Activated CD8-positive, alpha-beta memory T cell treated with anti-CD3 and anti-CD28 coated beads for 4 hours (primary cell): ENCODE results near the gene FCHSD2.
"Not testable (repeated sequence)": the region's sequence is repeated elsewhere in the genome, so short reads cannot be mapped to it uniquely, and the experiment has no call there.

Source experiments
- DNase-seq, 2 donors: peaks; one replicate each; pipeline ENCODE4 v3.0.0-alpha.2; 2020; ENCODE audit warnings: low read depth in 2 of 2

FCHSD2 gene

GRCh38 chr11:73061434-73061833 lies 80.7 kb downstream of the FCHSD2 start:
- not testable (repeated sequence) for DNase-seq

GRCh38 chr11:73059915-73060314 lies 82.2 kb downstream of the FCHSD2 start:
- DNase-seq = no peak

- no peak for DNase-seq
These were observed 83.0 kb downstream of the FCHSD2 start for GRCh38 chr11:73058989-73059674.

DNA sequence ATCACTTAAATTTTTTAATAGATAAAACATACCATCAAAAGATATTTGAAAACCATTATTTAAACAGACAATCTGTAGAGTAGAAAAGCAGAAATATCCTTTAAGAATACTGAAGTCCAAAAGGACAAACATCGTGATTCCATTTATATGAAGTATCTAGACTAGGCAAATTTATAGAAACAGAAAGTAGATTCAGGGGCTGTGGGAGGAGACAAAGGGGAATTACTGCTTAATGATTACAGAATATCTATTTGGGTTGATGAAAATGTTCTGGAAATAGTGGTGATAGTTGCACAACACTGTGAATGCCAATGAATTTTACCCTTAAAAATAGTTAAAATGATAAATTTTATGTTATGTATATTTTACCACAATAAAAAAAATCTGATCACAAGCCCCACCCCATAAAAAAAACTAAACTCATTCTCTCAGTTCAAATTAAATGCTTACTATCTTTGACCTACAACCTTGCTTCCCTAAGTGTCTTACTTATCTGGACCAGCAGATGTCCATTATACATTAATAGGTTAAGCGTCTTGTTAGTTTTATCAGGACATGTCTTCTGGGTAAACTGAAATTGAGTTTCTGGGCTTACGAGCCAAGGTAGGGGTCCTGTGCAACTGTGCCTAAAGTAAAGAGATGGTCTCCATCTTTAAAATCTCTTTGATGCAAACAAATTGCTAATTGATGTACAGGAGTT lies 86.3 kb downstream of the FCHSD2 start:
- no peak for DNase-seq

GRCh38 chr11:73055002-73055401 lies 87.1 kb downstream of the FCHSD2 start:
- no peak for DNase-seq

GRCh38 chr11:73053964-73054363 lies 88.2 kb downstream of the FCHSD2 start:
- DNase-seq = no peak

GRCh38 chr11:73048446-73048845 lies 93.7 kb downstream of the FCHSD2 start:
- DNase-seq = no peak

- DNase-seq = no peak
These were observed 94.2 kb downstream of the FCHSD2 start for GRCh38 chr11:73047773-73048371.

DNA sequence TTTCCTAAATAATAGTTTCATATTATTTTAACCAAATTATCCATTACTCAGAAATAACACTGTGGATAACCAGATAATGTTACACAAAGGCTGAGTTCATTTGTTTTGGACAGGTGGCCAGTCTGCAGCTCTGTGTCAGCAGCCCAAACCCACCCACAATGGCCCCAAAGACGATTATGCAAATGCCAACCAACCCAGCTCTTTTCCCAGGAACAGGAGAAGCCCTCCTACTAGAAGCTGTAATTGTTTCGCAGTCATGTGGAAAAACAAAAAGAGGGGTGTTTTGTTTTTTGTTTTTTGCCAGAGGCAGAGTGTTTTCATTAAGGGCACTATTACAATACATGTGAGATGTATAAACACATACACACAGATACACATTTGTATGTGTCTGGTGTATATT lies 102.1 kb downstream of the FCHSD2 start:
- DNase-seq = no peak

GRCh38 chr11:73034777-73035176 lies 107.3 kb downstream of the FCHSD2 start:
- DNase-seq = no peak

- DNase-seq = no peak
These were observed 107.8 kb downstream of the FCHSD2 start for GRCh38 chr11:73034331-73034730.

GRCh38 chr11:73030130-73030529 lies 112.0 kb downstream of the FCHSD2 start:
- DNase-seq = no peak

DNA sequence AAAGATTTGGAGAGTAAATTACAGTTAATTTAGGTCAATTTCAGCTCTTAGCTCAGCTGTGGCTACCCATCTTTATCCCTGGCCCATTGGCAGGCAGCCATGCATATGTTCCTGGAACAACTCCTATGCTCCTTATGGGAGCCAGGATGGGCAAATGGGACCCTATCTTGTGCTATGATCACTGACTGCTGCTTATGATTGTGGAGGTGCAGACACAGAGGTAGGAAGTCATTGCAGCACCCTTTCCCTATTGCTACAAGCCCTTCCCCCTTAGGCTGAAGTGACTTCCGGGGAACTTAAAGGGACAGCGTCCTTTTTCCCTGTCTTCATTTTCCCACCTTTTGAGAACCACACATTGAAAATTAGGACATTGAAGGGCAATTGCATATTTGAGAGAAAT lies 112.7 kb downstream of the FCHSD2 start:
- DNase-seq = no peak

GRCh38 chr11:73028611-73029010 lies 113.5 kb downstream of the FCHSD2 start:
- DNase-seq = no peak

GRCh38 chr11:73027840-73028239 lies 114.3 kb downstream of the FCHSD2 start:
- DNase-seq = not testable (repeated sequence)

DNA sequence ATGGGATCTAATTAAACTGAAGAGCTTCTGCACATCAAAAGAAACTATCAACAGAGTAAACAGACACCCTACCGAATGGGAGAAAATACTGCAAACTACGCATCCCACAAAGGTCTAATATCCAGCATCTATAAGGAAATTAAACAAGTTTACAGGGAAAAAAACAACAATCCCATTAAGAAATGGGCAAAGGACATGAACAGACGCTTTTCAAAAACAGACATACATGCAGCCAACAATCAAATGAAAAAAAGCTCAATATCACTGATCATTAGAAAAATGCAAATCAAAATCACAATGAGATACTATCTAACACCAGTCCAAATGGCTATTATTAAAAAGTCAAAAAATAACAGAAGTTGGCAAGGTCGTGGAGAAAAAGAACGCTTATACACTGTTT lies 117.5 kb downstream of the FCHSD2 start:
- DNase-seq = no peak

- no peak for DNase-seq
These were observed 122.1 kb downstream of the FCHSD2 start for GRCh38 chr11:73019996-73020395.

GRCh38 chr11:73019449-73019848 lies 122.7 kb downstream of the FCHSD2 start:
- DNase-seq = no peak

DNA sequence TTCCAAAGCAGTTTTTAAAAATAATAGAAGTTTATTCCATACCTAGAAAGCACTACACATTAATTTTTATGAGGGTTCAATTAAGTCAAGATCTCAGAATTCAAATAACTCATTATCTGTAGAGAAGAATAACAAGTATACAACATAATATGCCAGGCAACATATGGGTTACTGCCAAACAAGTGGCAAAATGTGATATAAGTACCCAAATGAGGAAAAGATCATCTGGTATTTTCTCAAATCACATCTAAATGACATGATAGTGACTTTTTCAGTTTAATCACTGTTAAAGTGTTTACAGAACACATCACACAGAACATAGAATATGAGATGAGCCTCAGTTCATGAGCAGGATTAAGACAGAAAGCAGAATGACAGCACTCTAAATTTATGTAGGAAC lies 123.3 kb downstream of the FCHSD2 start:
- no peak for DNase-seq

- no peak for DNase-seq
These were observed 124.9 kb downstream of the FCHSD2 start for GRCh38 chr11:73017024-73017751.

DNA sequence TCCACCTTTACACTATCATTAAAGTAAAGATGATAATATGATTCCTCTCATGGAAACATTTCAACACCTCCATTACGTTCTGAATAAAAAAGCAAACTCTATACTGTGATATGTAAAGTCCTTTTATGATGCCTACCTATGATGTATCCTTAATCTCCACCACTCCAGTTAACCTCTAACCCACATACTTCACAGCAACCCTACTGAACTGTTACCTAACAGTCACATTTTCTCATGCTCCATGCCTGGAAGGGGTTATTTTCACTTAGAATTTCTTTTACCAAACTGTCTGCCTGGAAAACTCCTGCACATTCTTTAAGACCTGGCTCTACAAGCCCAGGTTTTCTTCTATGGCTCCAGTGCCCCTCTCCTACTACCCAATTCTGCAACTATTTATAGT lies 129.1 kb downstream of the FCHSD2 start:
- no peak for DNase-seq

DNA sequence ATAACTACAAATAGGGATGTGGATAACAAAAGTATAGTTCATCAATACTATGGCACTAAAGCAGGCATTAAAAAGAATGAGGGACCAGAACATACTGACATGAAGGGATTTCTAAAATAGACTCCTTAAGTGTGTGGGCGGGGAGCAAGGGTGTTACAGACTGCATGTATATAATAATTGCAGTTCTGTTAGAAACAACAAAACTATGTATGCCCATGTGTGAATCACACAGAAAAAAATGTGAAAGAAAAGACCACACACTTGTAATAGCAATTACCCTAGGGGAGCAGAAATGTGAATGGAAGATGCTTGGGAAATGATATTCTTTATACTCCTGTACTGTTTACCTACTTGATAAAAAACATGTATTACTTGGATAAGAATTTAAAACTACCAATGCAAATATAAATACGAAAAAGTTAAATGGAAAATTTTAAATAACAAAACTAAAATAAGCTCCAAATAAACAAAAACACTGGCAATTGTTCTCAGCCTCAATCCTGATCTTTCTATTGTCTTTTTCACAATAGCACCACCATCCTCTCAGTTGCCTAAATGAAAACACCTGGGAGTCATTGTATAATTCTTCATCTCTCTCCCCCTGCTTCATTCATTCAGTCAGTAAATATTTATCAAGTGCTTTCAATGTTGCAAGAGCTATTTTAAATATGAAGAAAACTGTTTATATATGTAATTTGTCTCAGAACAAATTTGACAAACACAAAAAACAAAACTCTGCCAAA lies 129.8 kb downstream of the FCHSD2 start:
- no peak for DNase-seq
